IMR-90 (cell line): ENCODE results near the gene TMEM245. TPM values are rescaled to one million over a fixed set of nuclear protein-coding genes. Genes with fewer than 3 reads are reported as not detected.

Source experiments
- ATAC-seq: fragments of 200-7000 bp; cut with Tn5 transposase; 2 replicates; pipeline ENCODE4 v1.9.1; 2020; ENCODE audit warnings: low read depth, mild to moderate bottlenecking, moderate library complexity
- BruUV-seq: library from RNA; stranded (reverse); fragments of 400-500 nt; replicated peaks from 2 replicates; lab custom pipeline; 2021; lab: Mats Ljungman, UMichigan
- CTCF ChIA-PET: fragments of 300-600 bp; formaldehyde crosslinking; extraction: SDS; loops from one replicate; lab custom pipeline; 2021; ENCODE audit warnings: antibody characterized with exemption; lab: Yijun Ruan, JAX
- POLR2A ChIA-PET: fragments of 300-600 bp; sonication (Branson Sonifier 250); formaldehyde crosslinking; loops from one replicate; lab custom pipeline; 2022; ENCODE audit warnings: antibody characterized with exemption; ENCODE audit not compliant: unreplicated experiment; lab: Charles Lee
- DNase-seq: peaks from one replicate; pipeline ENCODE4 v3.0.0; 2013
- H2AFZ ChIP-seq: replicated peaks from 2 replicates; pipeline ENCODE3; 2013; ENCODE audit warnings: low read length, mild to moderate bottlenecking; ENCODE audit not compliant: poor library complexity
- H2AK5ac ChIP-seq: 2 replicates; pipeline ENCODE4 v1.6.1; 2013; ENCODE audit warnings: low read depth, low read length, inconsistent platforms
- H2AK9ac ChIP-seq: replicated peaks from 2 replicates; pipeline ENCODE3; 2013; ENCODE audit warnings: mild to moderate bottlenecking, low read depth, low read length, moderate library complexity; ENCODE audit not compliant: poor library complexity
- H2BK120ac ChIP-seq: 2 replicates; pipeline ENCODE4 v1.6.1; 2013; ENCODE audit warnings: low read depth, low read length, inconsistent platforms
- H2BK15ac ChIP-seq: 3 replicates; pipeline ENCODE4 v1.6.1; 2013; ENCODE audit warnings: low read depth, low read length, inconsistent platforms
- H2BK20ac ChIP-seq: 2 replicates; pipeline ENCODE4 v1.6.1; 2013; ENCODE audit warnings: low read depth, mild to moderate bottlenecking, inconsistent platforms, low read length, moderate library complexity
- H2BK5ac ChIP-seq: 2 replicates; pipeline ENCODE4 v1.6.1; 2013; ENCODE audit warnings: mild to moderate bottlenecking, low read depth, low read length, inconsistent platforms; ENCODE audit not compliant: poor library complexity, severe bottlenecking
- H3K14ac ChIP-seq: replicated peaks from 2 replicates; pipeline ENCODE4 v1.6.1; 2013; ENCODE audit warnings: low read depth, low read length, inconsistent platforms
- H3K18ac ChIP-seq: 2 replicates; pipeline ENCODE4 v1.6.1; 2013; ENCODE audit warnings: low read depth, low read length, control low read depth
- H3K23ac ChIP-seq: 2 replicates; pipeline ENCODE4 v1.6.1; 2013; ENCODE audit warnings: low read depth, low read length, inconsistent platforms
- H3K27ac ChIP-seq: 2 replicates; pipeline ENCODE4 v1.5.1; 2013; ENCODE audit warnings: mild to moderate bottlenecking, control low read depth, low read length; ENCODE audit not compliant: insufficient read depth
- H3K27me3 ChIP-seq: 2 replicates; pipeline ENCODE4 v1.6.1; 2013; ENCODE audit warnings: low read length; ENCODE audit not compliant: control insufficient read depth, insufficient read depth
- H3K36me3 ChIP-seq: 2 replicates; pipeline ENCODE4 v1.6.1; 2013; ENCODE audit warnings: low read length, mixed read lengths; ENCODE audit not compliant: control insufficient read depth, insufficient read depth
- H3K4ac ChIP-seq: 2 replicates; pipeline ENCODE4 v1.6.1; 2013; ENCODE audit warnings: low read depth, low read length, inconsistent platforms
- H3K4me1 ChIP-seq: 2 replicates; pipeline ENCODE4 v1.6.1; 2013; ENCODE audit warnings: low read length, mixed read lengths; ENCODE audit not compliant: control insufficient read depth, insufficient read depth
- H3K4me2 ChIP-seq: 2 replicates; pipeline ENCODE4 v1.6.1; 2013; ENCODE audit warnings: low read depth, mild to moderate bottlenecking, control low read depth, low read length, moderate library complexity
- H3K4me3 ChIP-seq: 2 replicates; pipeline ENCODE4 v1.5.1; 2013; ENCODE audit warnings: low read depth, mild to moderate bottlenecking, control low read depth, low read length, moderate library complexity; ENCODE audit not compliant: insufficient read depth
- H3K56ac ChIP-seq: 2 replicates; pipeline ENCODE4 v1.6.1; 2013; ENCODE audit warnings: low read length, inconsistent platforms; ENCODE audit not compliant: insufficient read depth; ENCODE audit errors: extremely low read depth
- H3K79me1 ChIP-seq, 2 experiments: 2 replicates each; pipeline ENCODE4 v1.6.1; 2013; ENCODE audit warnings: low read length in 2 of 2, inconsistent platforms in 1 of 2, low read depth in 1 of 2
- H3K9ac ChIP-seq: 2 replicates; pipeline ENCODE4 v1.6.1; 2013; ENCODE audit warnings: low read depth, low read length, control low read depth
- H3K9me1 ChIP-seq: 2 replicates; pipeline ENCODE4 v1.6.1; 2013; ENCODE audit warnings: low read length, inconsistent platforms; ENCODE audit not compliant: insufficient read depth
- H3K9me3 ChIP-seq: 2 replicates; pipeline ENCODE4 v1.6.1; 2013; ENCODE audit warnings: low read length; ENCODE audit not compliant: control insufficient read depth, insufficient read depth
- H4K20me1 ChIP-seq: 2 replicates; pipeline ENCODE4 v1.6.1; 2013; ENCODE audit warnings: low read length, inconsistent platforms; ENCODE audit not compliant: insufficient read depth
- H4K5ac ChIP-seq: 2 replicates; pipeline ENCODE4 v1.6.1; 2013; ENCODE audit warnings: mild to moderate bottlenecking, low read depth, low read length, control low read depth
- H4K8ac ChIP-seq, 2 experiments: 2 replicates each; pipeline ENCODE4 v1.6.1; 2013; ENCODE audit warnings: low read depth in 2 of 2, low read length in 2 of 2, control low read depth in 1 of 2, inconsistent platforms in 1 of 2
- H4K91ac ChIP-seq: 2 replicates; pipeline ENCODE4 v1.6.1; 2013; ENCODE audit warnings: low read depth, low read length, inconsistent platforms; ENCODE audit not compliant: insufficient read depth
- CEBPB ChIP-seq: IDR thresholded peaks from 2 replicates; pipeline ENCODE4 v1.6.1; 2012; ENCODE audit warnings: low read depth, low read length, improper control_type of control experiment
- FOS ChIP-seq: fragments of 150-350 bp; IDR thresholded peaks from 2 replicates; pipeline ENCODE4 v1.6.1; 2016; ENCODE audit warnings: low read depth, low read length
- MAFK ChIP-seq: IDR thresholded peaks from 2 replicates; pipeline ENCODE4 v1.6.1; 2012; ENCODE audit warnings: low read depth, low read length, improper control_type of control experiment
- MAZ ChIP-seq: IDR thresholded peaks from 2 replicates; pipeline ENCODE4 v1.6.1; 2012; ENCODE audit warnings: low read depth, mild to moderate bottlenecking, low read length, improper control_type of control experiment, moderate library complexity, borderline replicate concordance
- MXI1 ChIP-seq: IDR thresholded peaks from 2 replicates; pipeline ENCODE4 v1.6.1; 2012; ENCODE audit warnings: low read depth, mild to moderate bottlenecking, low read length, moderate library complexity, borderline replicate concordance
- POLR2A ChIP-seq: IDR thresholded peaks from 2 replicates; pipeline ENCODE4 v1.6.1; 2012; ENCODE audit warnings: mild to moderate bottlenecking, low read depth, low read length
- RAD21 ChIP-seq: IDR thresholded peaks from 2 replicates; pipeline ENCODE4 v1.6.1; 2012; ENCODE audit warnings: low read length, improper control_type of control experiment
- WGBS, 2 experiments: methylation state at CpG; one replicate each; pipeline versions ENCODE4 v1.1.5 to v1.1.7; 2013; ENCODE audit warnings: missing lambda C conversion rate in 2 of 2; ENCODE audit not compliant: insufficient read length in 1 of 2; ENCODE audit errors: extremely low coverage in 2 of 2; 5-methylcytosine and 5-hydroxymethylcytosine counted together
- dilution Hi-C: fragments of 300-500 bp; cut with HindIII; formaldehyde crosslinking; loops from one replicate; pipeline ENCODE4 v1.14.3; 2018; ENCODE audit warnings: low sequenced_read_pairs; ENCODE audit not compliant: unreplicated experiment
- in situ Hi-C: fragments of 300-500 bp; cut with MboI; formaldehyde crosslinking; loops from 3 replicates; pipeline ENCODE4 v1.14.3; 2019; ENCODE audit warnings: low sequenced_read_pairs, inconsistent platforms, mixed read lengths
- intact Hi-C: fragments of 100-400 bp; cut with micrococcal nuclease; formaldehyde crosslinking; loops from 2 replicates; pipeline ENCODE4 v1.10.0; 2022
- polyA plus RNA-seq, 3 experiments: library from polyadenylated mRNA; depleted of rRNA; stranded (reverse); fragments of >200 nt; gene quantifications; 2 replicates each; pipeline ENCODE4 v1.2.3, GENCODE V29; 2012; ENCODE audit warnings: low replicate concordance in 1 of 3
- total RNA-seq: library from RNA; depleted of rRNA; stranded (reverse); fragments of >200 nt; gene quantifications from 2 replicates; pipeline ENCODE4 v1.2.3, GENCODE V29; 2012

Gene TMEM245
- total and polyA plus RNA-seq, 2 of the 4 experiments (the other 2 are of a cell fraction) = 24.8 to 57.9 TPM

DNA sequence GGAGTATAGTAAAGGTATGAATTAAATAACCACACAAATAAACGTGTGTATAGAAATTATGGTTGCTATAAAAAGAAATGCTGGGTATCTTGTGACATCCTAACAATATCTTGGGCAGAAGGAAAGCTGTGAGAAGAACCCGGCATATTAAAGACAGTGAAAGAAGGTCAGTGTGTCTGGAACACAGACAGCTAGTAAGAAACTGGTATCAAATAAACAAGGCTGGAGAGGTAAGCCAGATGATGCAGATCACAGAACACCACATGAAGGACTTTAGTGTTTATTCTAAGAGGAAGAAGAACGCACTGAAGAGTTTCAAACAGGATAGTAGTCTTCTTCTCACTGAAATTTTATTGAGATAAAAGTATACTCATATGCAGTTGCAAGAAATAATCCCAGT is 24.4 kb downstream of the TMEM245 start:
- in situ Hi-C loops = no loop called here

More for the DNA sequence above, 24.4 kb downstream of the TMEM245 start:
- Histone ChIP-seq H2BK20ac (no peak overlapping the region), H4K91ac (no peak overlapping the region), H3K4ac (no peak overlapping the region), H2BK15ac (no peak overlapping the region), H2AFZ (no peak overlapping the region), H3K14ac (no peak overlapping the region), H3K4me1 (peaks cover 17% of the 10 kb centered on the region), H3K56ac (no peak overlapping the region), H3K23ac (no peak overlapping the region), H2BK5ac (no peak overlapping the region), H3K9me3 (no peaks in the 10 kb centered on the region), H3K27ac (no peak overlapping the region), H2BK120ac (no peak overlapping the region), H2AK5ac (no peak overlapping the region), H3K4me3 (no peak overlapping the region), H3K36me3 (peaks cover 9% of the 10 kb centered on the region), H4K5ac (no peak overlapping the region), H3K79me1 (peaks cover 47 to 79% of the 10 kb centered on the region in 2 experiments), H3K9ac (no peak overlapping the region), H3K4me2 (no peak overlapping the region), H4K8ac (no peak overlapping the region), H3K27me3 (no peaks in the 10 kb centered on the region), H3K9me1 (peaks cover 19% of the 10 kb centered on the region), H3K18ac (no peak overlapping the region), H2AK9ac (no peak overlapping the region), H4K20me1 (peaks cover 21% of the 10 kb centered on the region)
- no peak for ATAC-seq
- TF ChIP-seq POLR2A (no peak), RAD21 (no peak), MXI1 (no peak), MAFK (no peak), MAZ (no peak), CEBPB (no peak), FOS (no peak)
- BruUV-seq = no TSS peak
- WGBS, 2 experiments = no CpG with 5 or more reads among the region's 3 CpGs
- DNase-seq = no peak
- intact Hi-C loops = no loop called here
- ChIA-PET CTCF (interaction anchor here (0.8 to 1.4 kb wide), 2 partner anchors 14 to 17 kb away, joined by 3 to 4 read pairs; no protein-coding TSS in a partner anchor), POLR2A (no interaction called here)
- dilution Hi-C loops = no loop called here
